Brain microvascular endothelial cell (primary cell): ENCODE measurements around the gene MAJIN.

ENCODE experiments used
- DNase-seq: peaks from one replicate; pipeline ENCODE4 v3.0.0-alpha.2; 2020
- H3K27ac ChIP-seq: fragments of 250-450 bp; sonication (Bioruptor Pico); 2 replicates; pipeline ENCODE4 v1.5.1; 2020; ENCODE audit warnings: mild to moderate bottlenecking, moderate library complexity
- H3K27me3 ChIP-seq: fragments of 250-450 bp; sonication (Bioruptor Pico); replicated peaks from 2 replicates; pipeline ENCODE4 v1.5.1; 2020; ENCODE audit warnings: mild to moderate bottlenecking
- H3K36me3 ChIP-seq: fragments of 250-450 bp; sonication (Bioruptor Pico); replicated peaks from 2 replicates; pipeline ENCODE4 v1.5.1; 2020; ENCODE audit warnings: mild to moderate bottlenecking
- H3K4me3 ChIP-seq: 2 replicates; pipeline ENCODE4 v1.5.1; 2011; ENCODE audit warnings: low read depth, mild to moderate bottlenecking, control low read depth, low read length, moderate library complexity
- CTCF ChIP-seq: IDR thresholded peaks from 2 replicates; pipeline ENCODE4 v1.5.1; 2011; ENCODE audit warnings: low read depth, mild to moderate bottlenecking, moderate library complexity, low read length, control low read depth, inconsistent platforms; ENCODE audit errors: missing control alignments
- in situ Hi-C: cut with HindIII; loops from 2 replicates; pipeline ENCODE4 v1.10.0; 2017; ENCODE audit warnings: low sequenced_read_pairs, low pct_ligation_motif_present

Gene MAJIN

GRCh38 chr11:64926689-64927088 is 45.2 kb downstream of the MAJIN start:
- no peak overlapping the region for H3K4me3 ChIP-seq
- no peak overlapping the region for H3K27ac ChIP-seq
- TF ChIP-seq CTCF, result no peak
- in situ Hi-C loops, result no loop called here
- DNase-seq, result no peak
- no peaks in the 10 kb centered on the region for H3K27me3 ChIP-seq
- H3K36me3 ChIP-seq, result peaks cover 37% of the 10 kb centered on the region

GRCh38 chr11:64925536-64926436 is 46.1 kb downstream of the MAJIN start:
- Histone ChIP-seq H3K27ac (no peak overlapping the region), H3K27me3 (no peaks in the 10 kb centered on the region), H3K36me3 (peaks cover 29% of the 10 kb centered on the region), H3K4me3 (peak overlapping the region; percentile 75)
- in situ Hi-C loops, result no loop called here
- TF ChIP-seq CTCF, result no peak
- DNase-seq, result no peak

- TF ChIP-seq CTCF, result no peak
- in situ Hi-C loops, result no loop called here
- DNase-seq, result no peak
- H3K27ac ChIP-seq, result peak overlapping the region; percentile 78
- H3K36me3 ChIP-seq, result peaks cover 21% of the 10 kb centered on the region
- no peaks in the 10 kb centered on the region for H3K27me3 ChIP-seq
- peak overlapping the region; percentile 75 for H3K4me3 ChIP-seq
Observed at GRCh38 chr11:64924910-64925284, 47.0 kb downstream of the MAJIN start.

GRCh38 chr11:64923944-64924909 is 47.7 kb downstream of the MAJIN start, which contains the start of gene PPP2R5B:
Gene PPP2R5B, plus strand, starts transcription at chr11:64924689. Its CDS starts 1,046 bp downstream, at chr11:64925735.
- peak within 1 kb of the TSS; percentile 78 for H3K27ac ChIP-seq
- peaks cover 15% of the 10 kb centered on the region for H3K36me3 ChIP-seq
- H3K27me3 ChIP-seq, result no peaks in the 10 kb centered on the region
- peak; percentile 94 for DNase-seq
- no peak for TF ChIP-seq CTCF
- in situ Hi-C loops, result no loop called here
- peak within 1 kb of the TSS; percentile 75 for H3K4me3 ChIP-seq

- in situ Hi-C loops, result no loop called here
- no peak overlapping the region for H3K27ac ChIP-seq
- H3K36me3 ChIP-seq, result peaks cover 10% of the 10 kb centered on the region
- no peak overlapping the region for H3K4me3 ChIP-seq
- no peak for TF ChIP-seq CTCF
- no peaks in the 10 kb centered on the region for H3K27me3 ChIP-seq
- DNase-seq, result no peak
Observed at GRCh38 chr11:64923151-64923661, 48.7 kb downstream of the MAJIN start.
